GM21723 (cell line): ENCODE measurements around the gene VPS37D.
"Not testable (repeated sequence)": the region's sequence is repeated elsewhere in the genome, so short reads cannot be mapped to it uniquely, and the experiment has no call there.

Experiments
- ATAC-seq: cut with Tn5 transposase; IDR thresholded peaks from one replicate; pipeline ENCODE4 v1.9.1; 2021; ENCODE audit warnings: mild to moderate bottlenecking, moderate library complexity; ENCODE audit not compliant: unreplicated experiment

The VPS37D gene, protein sequence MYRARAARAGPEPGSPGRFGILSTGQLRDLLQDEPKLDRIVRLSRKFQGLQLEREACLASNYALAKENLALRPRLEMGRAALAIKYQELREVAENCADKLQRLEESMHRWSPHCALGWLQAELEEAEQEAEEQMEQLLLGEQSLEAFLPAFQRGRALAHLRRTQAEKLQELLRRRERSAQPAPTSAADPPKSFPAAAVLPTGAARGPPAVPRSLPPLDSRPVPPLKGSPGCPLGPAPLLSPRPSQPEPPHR

DNA sequence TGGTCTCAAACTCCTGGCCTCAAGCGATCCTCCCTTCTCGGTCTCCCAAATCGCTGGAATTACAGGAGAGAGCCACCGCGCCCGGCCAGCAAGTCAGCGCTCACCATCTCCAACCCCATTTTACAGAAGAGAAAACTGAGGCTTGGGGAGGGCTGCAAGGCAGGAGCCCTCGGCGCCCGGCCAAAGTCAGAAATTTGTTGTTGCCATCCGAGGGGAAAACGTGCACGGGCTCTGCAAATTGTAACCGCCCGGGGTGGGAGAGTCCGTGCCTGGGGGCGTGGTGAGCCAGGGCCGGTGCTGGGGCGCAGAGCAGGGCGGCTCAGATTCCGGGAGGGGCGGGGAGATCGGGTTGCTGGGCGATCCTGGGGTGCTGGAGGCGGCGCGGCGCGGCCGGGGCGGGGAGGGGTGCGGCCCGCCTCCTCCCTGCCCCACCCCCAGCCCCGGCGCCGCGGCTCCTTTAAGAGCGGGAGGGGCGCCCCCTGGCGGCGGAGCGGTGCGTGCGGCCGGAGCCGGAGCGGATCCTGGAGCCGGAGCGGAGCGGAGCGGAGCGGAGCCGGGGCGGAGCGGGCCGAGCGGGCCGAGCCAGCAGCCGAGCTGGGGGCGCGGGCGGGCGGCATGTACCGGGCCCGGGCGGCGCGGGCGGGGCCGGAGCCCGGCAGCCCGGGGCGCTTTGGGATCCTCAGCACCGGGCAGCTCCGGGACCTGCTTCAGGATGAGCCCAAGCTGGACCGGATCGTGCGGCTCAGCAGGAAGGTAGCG, at the start of gene VPS37D:
VPS37D (plus strand) TSS at position 488 of the 759 bp plus-strand sequence; CDS start at position 616, 128 bp downstream.
- peak; percentile 95 for ATAC-seq

DNA sequence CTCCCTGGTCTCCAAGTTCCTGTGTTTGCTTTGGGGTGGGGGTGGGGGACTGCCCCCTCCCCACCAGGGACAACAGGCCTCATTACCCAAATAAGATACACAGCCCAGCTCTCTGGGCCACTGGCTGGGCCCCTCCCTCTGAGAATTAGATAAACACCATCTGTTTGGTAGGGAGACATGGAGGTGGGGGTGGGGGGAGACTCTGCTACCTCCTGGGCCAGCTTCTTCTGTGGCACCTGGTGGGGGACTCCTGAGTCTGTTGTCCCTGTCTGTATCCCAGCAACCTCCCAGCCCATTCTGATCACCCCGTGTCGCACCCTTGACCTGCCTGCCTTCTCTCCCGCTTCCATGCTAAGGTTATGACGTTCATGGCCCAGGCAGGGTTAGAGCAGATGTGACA, 49.1 kb upstream of the VPS37D start:
- ATAC-seq, result no peak

DNA sequence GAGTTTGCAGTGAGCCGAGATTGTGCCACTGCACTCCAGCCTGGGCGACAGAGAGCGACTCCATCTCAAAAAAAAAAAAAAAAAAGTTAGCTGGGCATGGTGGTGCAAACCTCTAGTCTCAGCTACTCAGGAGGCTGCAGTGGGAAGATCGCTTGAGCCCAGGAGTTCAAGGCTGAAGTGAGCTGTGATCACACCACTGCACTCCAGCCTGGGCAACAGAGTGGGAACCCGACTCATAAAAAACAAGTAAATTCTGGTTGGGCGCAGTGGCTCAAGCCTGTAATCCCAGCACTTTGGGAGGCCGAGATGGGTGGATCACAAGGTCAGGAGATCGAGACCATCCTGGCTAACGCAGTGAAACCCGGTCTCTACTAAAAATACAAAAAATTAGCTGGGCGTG, 48.2 kb upstream of the VPS37D start:
- ATAC-seq, result not testable (repeated sequence)

DNA sequence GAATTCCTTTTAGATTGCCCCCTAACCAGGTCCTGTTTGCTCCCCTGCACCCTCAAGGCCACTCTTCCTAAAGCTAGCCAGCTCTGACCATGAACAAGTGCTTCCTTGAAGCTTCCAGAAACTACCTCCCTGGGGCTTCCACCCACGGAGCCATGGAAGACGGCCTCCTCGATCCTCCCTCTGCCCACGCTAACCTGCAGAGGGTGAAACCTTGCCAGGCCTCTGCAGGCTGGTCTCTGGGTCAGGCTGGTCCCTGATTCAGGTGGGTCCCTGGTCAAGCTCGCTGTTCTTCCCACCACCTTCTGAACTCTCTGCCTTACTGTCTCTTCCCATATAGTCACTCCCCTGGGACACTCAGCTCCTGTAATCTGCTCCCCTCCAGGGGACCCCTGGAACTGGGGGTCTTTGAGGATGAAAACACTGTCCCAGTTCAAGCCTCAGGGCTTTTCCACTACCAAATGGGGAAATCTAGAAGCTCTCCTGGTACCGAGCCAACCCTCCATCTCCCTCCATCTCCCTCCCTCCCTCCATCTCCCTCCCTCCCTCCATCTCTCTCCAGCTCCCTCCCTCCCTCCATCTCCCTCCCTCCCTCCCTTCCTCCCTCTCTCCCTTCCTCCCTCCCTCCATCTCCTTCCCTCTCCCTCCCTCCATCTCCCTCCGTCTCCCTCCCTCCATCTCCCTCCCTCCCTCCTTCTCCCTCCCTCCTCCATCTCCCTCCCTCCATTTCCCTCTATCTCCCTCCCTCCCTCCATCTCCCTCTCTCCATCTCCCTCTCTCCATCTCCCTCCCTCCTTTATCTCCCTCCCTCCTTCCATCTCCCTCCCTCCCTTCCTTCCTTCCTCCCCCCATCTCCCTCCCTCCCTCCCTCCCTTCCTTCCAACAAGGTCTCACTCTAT, 46.2 kb upstream of the VPS37D start:
- no peak for ATAC-seq

DNA sequence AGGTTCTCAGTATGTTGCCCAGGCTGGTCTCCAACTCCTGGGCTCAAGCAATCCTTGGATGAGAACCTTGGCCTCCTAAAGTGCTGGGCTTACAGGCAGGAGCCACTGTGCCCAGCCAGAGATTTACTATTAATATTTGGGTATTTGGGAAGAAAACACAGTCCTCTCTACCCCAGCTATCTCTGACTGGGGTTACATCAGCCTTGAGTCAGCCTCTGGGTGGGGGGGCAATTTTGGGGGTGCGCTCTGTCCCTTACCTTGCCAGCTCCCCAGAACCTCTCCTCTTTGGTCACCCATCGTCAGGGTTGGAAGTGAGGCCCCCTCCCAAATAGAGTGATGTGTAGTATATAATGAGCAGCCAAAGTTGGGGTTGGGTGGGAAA, 45.1 kb upstream of the VPS37D start:
- ATAC-seq, result no peak

DNA sequence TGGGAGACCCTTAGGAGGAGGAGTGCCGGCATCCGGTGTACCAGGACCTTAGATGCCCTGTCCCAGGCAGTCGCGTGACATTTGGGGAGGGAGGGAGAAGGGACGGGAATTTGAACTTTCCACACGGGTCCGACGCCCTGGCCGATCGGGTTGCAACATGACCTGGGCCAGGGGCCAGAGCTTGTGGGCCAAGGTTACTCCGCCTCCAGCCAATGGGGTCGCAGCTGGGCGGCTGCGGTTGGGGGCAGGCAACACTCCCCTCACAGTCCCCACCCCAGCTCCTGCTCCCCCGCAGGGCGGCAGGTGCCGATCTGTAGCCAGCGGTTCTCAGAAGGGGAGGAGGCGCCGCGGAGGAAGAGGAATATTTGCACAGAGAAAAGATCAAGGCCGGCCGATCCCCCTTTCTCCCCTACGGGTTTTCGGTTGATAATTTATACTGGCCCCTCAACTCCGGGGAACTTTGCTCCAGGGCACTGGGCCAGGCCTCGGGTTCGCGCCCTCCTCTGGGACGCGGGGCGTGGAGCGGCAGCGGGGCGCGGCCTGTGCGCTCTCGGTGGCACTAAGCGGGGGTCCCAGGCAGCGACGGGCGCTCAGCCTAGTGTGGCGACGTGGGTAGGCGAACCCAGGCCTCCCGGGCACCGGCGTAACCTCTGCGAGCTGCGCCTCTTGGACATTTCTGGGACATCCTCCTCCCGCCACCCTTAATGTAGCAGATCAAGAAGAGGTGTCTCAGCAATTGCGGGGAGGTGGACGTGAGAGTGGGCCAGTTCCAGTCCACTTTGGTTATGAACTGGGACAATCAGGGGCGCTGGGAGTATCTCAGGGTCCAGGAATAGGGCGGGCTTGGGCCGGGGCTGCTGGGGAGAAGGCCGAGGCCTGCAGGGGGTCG, 44.5 kb upstream of the VPS37D start:
- ATAC-seq, result no peak

DNA sequence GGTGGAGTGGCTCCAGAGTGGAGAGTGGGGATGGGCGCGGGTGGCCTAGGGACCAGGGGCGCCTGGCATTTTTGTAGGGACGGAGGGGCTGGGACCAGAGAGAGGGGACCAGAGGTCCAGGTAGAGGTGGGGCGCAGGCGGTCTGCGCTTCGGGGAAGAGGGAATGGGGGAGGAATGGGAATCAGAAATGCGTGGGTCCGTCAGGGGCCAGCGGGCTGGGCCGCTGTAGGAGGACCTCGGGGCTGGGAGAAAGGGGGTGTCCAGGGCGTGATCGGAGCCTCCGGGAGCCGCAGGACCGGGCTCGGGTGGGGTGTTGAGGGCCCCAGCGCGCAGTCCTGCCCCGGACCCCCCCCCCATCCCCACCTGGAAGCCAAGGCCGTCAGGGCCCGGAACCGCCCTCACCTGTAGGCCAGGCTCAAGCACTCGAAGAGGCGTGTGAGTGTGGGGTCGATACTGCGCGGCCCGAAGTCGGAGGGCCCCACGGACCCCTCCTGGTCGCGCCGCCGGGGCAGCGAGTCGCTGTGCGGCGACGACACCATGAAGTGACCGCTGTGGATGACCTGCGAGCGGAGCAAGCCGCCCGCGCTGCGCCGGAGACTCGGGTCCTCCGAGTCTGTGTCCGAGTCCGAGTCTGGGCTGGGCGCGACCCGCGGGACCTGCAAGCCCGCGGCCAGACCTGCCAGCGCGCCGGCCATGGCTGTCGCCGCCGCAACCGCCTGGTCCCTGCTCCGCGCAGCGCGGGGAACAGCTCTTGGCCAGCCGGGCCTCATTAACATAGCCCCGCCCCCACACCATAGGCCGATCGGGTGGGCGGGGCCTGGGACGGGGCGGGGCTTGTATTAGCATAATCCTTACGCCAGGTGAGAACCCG, 43.6 kb upstream of the VPS37D start, which contains the start of gene MLXIPL:
MLXIPL (minus strand) TSS at position 725 of the 871 bp plus-strand sequence; CDS start at position 695, 30 bp downstream.
- ATAC-seq, result no peak

DNA sequence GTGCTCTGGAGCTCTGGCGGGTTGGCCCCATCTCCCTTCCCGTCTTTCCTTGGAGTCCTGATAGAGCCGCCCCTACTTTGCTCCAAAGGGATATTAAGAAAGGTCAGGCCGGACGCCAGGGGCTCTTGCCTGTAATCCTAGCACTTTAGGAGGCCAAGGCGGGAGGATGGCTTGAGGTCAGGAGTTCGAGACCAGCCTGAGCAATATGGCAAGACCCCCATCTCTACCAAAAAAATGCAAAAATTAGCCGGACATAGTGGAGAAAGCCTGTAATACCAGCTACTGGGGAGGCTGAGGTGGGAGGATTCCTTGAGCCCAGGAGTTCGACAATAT, 43.0 kb upstream of the VPS37D start:
- no peak for ATAC-seq

DNA sequence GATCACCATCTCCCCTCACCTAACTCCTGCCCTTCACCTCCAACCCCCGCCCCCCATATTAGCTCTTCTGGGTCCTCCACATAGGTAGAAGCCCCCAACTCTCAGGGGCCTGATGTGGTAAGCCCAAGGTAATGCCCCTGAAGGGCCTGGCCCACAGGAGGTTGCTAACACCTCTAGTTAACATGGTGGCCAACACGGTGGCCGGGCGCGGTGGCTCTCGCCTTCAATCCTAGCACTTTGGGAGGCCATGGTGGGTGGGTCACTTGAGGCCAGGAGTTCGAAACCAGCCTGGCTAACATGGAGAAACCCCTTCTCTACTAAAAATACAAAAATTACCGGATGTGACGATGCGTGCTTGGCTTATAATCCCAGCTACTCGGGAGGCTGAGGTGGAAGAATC, 42.4 kb upstream of the VPS37D start:
- ATAC-seq, result no peak

DNA sequence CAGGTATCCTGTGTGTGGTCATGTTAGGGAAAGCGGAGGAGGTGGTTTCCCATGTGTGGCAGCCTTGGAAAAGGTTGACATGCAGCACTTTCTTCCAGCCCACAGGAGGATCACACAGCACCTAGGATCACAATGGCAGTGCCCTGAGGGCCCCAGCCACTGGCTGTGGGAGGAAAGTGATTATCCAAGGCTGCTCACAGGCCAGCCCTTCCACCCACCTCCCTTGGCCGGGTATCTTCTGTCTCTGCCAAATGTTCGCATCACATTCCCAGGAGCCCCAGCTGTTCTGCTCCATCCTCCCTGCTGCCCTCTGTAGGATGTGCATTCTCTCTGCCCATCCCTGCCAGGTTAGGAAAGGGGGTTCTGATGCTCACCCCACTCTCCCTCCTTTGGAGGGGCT, 40.8 kb upstream of the VPS37D start:
- ATAC-seq, result no peak

DNA sequence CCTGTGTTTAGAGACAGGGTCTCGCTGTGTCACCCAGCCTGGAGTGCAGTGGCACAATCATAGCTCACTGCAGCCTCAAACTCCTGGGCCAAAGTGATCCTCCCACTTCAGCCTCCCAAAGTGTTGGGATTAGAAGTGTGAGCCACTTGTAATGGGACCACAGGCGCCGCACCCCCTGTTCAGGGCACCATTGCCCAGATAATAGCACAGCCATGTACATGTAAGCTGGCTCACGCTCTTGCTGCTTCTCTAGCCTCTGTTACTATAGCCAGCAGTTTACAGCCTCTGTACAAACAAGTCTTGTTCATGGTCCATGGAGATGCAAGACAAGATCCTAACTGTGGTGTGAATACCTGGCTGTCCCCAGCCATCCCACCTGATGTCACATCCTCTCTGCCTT, 39.1 kb upstream of the VPS37D start:
- no peak for ATAC-seq

DNA sequence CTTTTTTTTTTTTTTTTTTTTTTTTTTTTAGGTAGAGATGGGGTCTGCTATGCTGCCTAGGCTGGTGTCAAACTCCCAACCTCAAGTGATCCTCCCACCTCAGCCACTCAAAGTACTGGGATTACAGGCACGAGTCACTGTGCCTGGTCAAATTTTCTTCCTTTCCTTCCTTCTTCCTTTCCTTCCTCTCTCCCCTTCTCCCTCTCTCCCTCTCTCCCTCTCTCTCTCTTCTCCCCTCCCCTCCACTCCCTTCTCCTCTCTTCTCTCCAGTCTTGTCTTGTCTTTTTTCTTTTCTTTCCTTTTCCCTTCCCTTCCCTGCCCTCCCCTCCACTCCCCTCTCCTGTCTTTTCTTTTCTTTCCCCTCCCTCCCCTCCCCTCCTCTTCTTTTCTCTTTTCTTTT, 36.1 kb upstream of the VPS37D start:
- ATAC-seq, result no peak

DNA sequence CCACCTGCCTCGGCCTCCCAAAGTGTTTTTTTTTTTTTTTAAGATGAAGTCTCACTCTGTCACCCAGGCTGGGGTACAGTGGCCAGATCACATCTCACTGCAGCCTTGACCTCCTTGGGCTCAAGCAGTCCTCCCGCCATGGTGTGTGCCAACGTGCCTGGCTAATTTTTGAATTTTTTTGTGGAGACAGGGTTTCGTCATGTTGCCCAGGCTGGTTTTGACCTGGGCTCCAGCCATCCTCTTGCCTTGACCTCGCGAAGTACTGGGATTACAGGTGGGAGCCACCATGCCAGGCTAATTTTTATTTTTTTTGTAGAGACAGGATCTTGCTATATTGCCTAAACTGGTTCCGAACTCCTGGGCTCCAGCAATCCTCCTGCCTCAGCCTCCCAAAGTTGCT, 34.3 kb upstream of the VPS37D start:
- ATAC-seq, result no peak

DNA sequence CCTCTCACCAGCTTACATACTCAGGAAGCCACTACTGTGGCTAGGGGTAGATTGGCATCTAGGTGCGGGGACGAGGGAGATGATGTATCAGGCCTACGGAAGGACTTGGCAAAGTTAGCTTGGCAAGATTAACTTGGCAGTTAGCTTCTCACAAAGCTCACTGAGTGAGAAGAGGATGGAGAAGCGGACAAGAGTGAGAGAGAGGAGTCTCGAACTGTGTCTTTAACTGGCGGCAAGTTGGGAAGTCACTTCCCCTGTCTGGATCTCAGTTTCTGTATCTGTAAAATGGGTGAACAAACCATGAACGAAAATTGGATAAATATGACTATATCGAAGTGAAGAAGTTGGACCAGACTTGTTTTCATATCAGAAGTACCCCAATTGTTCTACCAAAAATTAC, 33.8 kb upstream of the VPS37D start:
- no peak for ATAC-seq

DNA sequence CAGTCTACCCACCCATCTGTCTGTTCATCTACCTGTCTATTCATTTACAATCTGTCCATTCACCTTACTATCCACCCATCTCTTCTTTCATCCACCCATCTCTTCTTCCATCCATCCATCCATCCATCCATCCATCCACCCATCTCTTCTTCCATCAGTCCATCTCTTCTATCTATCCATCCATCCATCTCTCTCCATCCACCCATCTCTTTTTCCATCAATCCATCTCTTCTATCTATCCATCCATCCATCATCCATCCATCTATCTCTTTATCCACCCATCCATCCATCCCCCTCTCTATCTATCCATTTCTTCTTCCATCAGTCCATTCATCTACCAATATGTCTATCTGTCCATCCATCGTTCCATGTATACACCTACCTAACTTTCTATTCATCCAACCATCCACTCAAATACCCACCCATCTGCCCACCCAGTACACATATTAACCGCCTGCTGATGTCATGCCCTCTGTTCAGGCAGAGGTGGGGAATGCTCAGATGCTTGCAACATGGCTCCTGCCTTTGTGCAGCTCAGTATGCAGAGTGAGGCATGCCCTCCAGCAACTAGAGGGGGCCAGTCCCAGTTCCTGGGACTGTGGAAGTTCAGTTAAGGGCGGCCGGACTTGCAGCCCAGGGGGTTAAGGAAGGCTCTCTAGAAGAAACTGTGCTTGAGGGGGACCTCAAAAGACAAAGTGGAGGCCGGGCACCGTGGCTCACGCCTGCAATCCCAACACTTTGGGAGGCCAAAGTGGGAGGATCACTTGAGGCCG, 32.0 kb upstream of the VPS37D start:
- no peak for ATAC-seq

DNA sequence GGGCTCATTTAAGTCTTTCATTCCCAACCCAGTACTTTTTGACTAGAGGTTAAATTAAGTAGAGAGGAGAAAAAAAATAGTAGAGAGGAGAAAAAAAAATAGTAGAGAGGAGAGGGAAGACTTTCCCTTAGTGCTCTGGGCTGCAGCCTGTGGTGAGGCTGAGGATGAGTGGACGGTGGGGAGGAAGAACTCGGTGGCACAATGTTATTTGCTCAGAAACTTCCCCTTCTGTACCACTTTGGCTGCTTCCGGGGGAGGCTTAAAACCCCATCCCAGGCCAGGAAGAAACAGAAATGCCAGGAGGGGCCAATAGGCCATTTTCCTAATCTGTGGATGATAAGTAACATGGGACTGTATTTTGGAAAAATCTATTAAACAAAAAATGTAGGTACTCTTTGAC, 28.7 kb upstream of the VPS37D start:
- ATAC-seq, result no peak

DNA sequence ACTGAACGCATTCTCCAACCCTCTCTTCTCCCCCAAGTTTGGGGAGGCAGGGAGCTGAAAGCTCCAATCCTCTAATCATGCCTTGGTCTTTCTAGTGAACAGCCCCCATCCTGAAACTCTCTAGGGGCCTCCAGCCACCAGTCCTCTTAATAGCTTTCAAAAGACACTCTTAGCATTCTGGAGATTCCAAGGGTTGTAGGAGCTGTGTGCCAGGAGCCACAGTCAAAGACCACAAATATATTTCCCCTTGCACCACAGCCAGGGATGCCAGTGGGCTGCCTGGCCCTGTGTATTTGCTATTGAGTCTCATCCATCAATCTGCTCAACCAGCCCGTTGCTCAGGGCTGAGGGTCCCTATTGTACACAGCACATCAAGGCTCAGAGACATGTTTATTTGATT, 24.8 kb upstream of the VPS37D start:
- no peak for ATAC-seq

DNA sequence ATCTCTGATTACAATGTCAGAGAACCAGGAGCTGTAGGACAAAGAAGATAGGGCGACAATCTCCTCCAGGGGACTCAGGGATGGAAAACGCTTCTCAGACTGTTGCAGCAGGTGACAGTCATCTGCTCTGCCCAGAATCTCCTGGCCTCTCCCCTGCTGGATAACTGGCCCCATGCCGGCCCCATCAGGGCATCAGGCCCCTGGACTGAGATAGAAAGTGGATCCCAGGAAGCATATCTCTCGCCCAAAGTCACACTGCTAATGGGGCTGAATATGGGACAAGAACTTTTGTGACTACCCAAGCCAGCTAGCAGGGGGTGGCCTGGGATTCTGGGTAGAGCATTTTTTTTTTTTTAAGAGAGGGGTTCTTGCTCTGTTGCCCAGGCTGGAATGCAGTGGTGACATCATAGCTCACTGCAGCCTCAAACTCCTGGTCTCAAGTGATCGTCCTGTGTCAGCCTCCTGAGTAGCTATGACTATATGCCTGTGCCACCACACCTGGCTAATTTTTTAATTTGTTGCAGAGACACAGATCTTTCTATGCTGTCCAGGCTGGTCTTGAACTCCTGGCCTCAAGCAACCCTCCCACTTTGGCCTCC, 22.8 kb upstream of the VPS37D start:
- no peak for ATAC-seq
